Measurements from ENCODE around the gene CLTRN.

DNA sequence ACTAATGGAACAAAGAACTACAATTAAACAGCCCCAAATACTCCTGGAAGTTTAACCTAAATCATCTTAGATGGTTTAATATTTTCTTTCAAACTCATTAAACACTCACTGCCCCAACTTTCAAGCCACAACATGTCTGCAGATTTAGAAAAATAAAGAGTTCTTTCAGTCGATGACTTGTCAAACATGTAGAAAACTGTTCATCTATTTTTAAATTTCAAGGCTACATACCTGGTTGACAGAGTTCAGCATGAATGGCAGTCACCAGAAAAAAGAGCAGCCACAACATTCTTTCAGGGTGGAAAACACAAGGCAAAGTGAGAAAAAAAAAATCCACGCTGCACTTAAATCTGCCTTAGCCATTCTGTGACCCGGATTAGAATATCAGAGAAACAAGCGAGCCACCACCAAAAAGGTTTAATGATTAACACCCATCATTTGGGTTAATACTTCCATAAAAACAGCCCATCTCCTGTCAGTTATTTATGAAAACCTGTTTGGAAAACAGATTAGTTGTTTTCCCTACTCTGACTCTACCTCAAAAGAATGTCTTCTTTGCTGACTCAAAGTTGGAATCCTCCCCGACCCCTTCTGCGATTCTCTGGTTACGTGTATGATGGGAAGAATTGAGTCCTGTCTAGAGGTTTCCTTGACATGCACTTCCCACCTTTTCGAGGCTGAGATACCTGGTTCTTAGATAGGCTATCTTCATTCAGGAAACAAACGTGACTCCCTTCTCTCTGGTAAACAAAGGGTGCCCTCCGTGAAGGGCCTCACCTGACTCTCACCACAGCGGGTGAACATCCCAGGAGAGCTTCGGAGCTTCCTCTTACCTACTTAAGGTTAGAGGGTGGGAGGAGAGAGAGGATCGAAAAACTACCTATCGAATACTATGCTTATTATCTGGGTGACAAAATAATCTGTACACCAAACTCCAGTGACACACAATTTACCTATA lies at the start of gene CLTRN:
- TF ChIP-seq CTCF (conservative IDR thresholded peaks at IDR 0.05; ENCODE audit: low read length): no peak
- no peak for TF ChIP-seq EZH2phosphoT487 (IDR thresholded peaks at IDR 0.05; ENCODE audit: borderline replicate concordance)
